Stimulated activated naive B cell treated with anti-CD40 and anti-IgM and Interleukin-4, amounts not matched to agents 10 μg/mL and 1 μg/mL and 100 μg/mL, for 72 hours (primary cell): ENCODE measurements around the gene FBN2.
"Not testable (repeated sequence)": the region's sequence is repeated elsewhere in the genome, so short reads cannot be mapped to it uniquely, and the experiment has no call there.

Experiments
- ATAC-seq, 2 donors: fragments of 150-1000 bp; cut with Tn5 transposase; replicated peaks; 2 replicates each; pipeline ENCODE4 v1.10.0; 2021; ENCODE audit warnings: moderate library complexity in 1 of 2
- DNase-seq: peaks from one replicate; pipeline ENCODE4 v3.0.0; 2021
- H3K27ac Mint-ChIP-seq: one replicate; pipeline ENCODE4 v1.8.0; 2022; ENCODE audit warnings: mild to moderate bottlenecking, mixed read lengths
- H3K27me3 Mint-ChIP-seq, 2 donors: one replicate each; pipeline ENCODE4 v1.8.0; 2022; ENCODE audit warnings: mixed read lengths in 2 of 2
- H3K36me3 Mint-ChIP-seq, 2 donors: one replicate each; pipeline ENCODE4 v1.8.0; 2022; ENCODE audit warnings: mixed read lengths in 2 of 2, mild to moderate bottlenecking in 1 of 2
- H3K4me1 Mint-ChIP-seq, 2 donors: one replicate each; pipeline ENCODE4 v1.8.0; 2022; ENCODE audit warnings: mixed read lengths in 2 of 2, mild to moderate bottlenecking in 1 of 2
- H3K4me3 Mint-ChIP-seq, 2 donors: one replicate each; pipeline ENCODE4 v1.8.0; 2022; ENCODE audit warnings: mild to moderate bottlenecking in 2 of 2, mixed read lengths in 2 of 2, moderate library complexity in 1 of 2
- H3K9me3 Mint-ChIP-seq, 2 donors: one replicate each; pipeline ENCODE4 v1.8.0; 2022; ENCODE audit warnings: mixed read lengths in 2 of 2, mild to moderate bottlenecking in 1 of 2

Gene FBN2

GRCh38 chr5:128408622-128409021 is 129.4 kb downstream of the FBN2 start:
- no peaks in the 10 kb centered on the region for H3K36me3 Mint-ChIP-seq
- H3K4me1 Mint-ChIP-seq: no peaks in the 10 kb centered on the region
- no peak overlapping the region for H3K27ac Mint-ChIP-seq
- no peaks in the 10 kb centered on the region for H3K27me3 Mint-ChIP-seq
- no peak overlapping the region for H3K4me3 Mint-ChIP-seq
- ATAC-seq (no peak), DNase-seq (no peak)
- H3K9me3 Mint-ChIP-seq: peaks cover 2 to 4% of the 10 kb centered on the region in 2 donors

DNA sequence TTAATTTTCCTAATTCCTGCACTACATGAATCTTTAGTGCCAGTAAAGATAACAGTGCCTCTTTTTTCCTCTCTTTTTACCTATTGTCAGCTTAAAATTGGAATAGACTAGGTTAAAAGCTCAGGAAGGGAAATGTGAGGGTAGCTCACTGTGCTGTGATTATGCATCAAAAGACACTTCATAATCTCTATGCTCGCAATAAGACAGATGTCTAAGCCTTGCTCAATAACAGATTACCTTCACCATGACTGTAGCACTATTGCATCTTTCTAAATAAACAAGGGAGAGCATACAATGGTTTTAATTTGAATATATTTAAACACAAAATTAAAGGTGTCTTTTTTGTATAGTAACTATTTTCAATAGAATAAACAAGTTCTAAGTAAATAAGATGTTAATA is 130.1 kb downstream of the FBN2 start:
- Mint-ChIP-seq H3K36me3 (no peaks in the 10 kb centered on the region), H3K4me3 (no peak overlapping the region), H3K27me3 (no peaks in the 10 kb centered on the region), H3K27ac (no peak overlapping the region), H3K9me3 (peaks cover under 1 to 2% of the 10 kb centered on the region in 2 donors), H3K4me1 (no peaks in the 10 kb centered on the region)
- DNase-seq (no peak), ATAC-seq (no peak)

DNA sequence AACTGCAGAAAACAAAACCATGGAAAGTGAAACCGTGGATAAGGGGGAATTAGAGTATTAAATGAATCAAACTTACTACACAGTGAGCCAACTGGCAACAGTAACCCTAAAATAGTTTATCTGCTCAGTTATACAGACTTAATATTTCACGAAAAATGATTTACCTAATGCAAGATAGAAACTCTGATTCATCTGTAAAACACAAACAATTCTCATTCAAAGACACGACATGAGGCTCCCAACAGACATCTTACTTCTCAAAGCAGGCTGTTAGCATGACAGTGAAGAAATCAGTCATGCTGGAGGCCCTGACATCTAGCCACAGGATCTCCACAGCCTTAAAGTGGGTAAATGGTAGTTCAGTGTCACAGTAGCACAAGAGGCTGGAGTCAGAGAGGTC is 131.2 kb downstream of the FBN2 start:
- no peak for ATAC-seq
- no peaks in the 10 kb centered on the region for H3K4me1 Mint-ChIP-seq
- peaks cover 0 to 2% of the 10 kb centered on the region in 2 donors for H3K9me3 Mint-ChIP-seq
- H3K36me3 Mint-ChIP-seq: no peaks in the 10 kb centered on the region
- H3K27me3 Mint-ChIP-seq: no peaks in the 10 kb centered on the region
- no peak overlapping the region for H3K27ac Mint-ChIP-seq
- DNase-seq: no peak
- H3K4me3 Mint-ChIP-seq: no peak overlapping the region

DNA sequence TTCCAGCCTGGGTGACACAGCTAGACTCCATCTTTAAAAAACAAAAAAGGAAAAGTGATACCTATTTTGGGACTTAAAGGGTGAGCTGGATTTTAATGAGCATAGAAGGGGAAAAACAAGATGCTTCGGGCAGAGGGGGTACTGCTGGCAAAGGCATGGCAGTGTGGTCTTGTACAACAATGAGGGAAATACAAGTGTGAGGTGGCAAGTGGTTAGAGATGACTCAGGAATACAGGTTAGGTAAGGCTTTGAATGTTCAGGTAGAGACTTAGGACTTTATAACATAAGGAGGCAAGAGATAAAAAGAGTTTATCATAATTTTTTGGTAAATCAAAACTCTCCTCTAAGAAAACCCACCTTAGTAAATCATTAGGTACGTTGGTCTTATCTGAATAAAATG is 132.9 kb downstream of the FBN2 start:
- H3K4me1 Mint-ChIP-seq: no peaks in the 10 kb centered on the region

GRCh38 chr5:128403333-128403732 is 134.7 kb downstream of the FBN2 start:
- Mint-ChIP-seq H3K4me1 (no peaks in the 10 kb centered on the region), H3K9me3 (peaks cover 3 to 4% of the 10 kb centered on the region in 2 donors), H3K4me3 (no peak overlapping the region), H3K36me3 (no peaks in the 10 kb centered on the region), H3K27me3 (no peaks in the 10 kb centered on the region), H3K27ac (no peak overlapping the region)
- DNase-seq (no peak), ATAC-seq (no peak)

More for the DNA sequence above, 132.9 kb downstream of the FBN2 start:
- Mint-ChIP-seq H3K36me3 (no peaks in the 10 kb centered on the region), H3K9me3 (peaks cover 1 to 4% of the 10 kb centered on the region in 2 donors), H3K27me3 (no peaks in the 10 kb centered on the region), H3K27ac (no peak overlapping the region), H3K4me3 (no peak overlapping the region)
- DNase-seq: no peak
- ATAC-seq: no peak

- Mint-ChIP-seq H3K9me3 (peaks cover 3 to 4% of the 10 kb centered on the region in 2 donors), H3K27ac (no peak overlapping the region), H3K36me3 (no peaks in the 10 kb centered on the region), H3K4me1 (no peaks in the 10 kb centered on the region), H3K4me3 (no peak overlapping the region), H3K27me3 (no peaks in the 10 kb centered on the region)
- DNase-seq (no peak), ATAC-seq (no peak)
Observed at GRCh38 chr5:128402506-128402905, 135.5 kb downstream of the FBN2 start.

GRCh38 chr5:128400766-128401165 is 137.3 kb downstream of the FBN2 start:
- ATAC-seq, DNase-seq, H3K27me3 Mint-ChIP-seq, H3K36me3 Mint-ChIP-seq, H3K9me3 Mint-ChIP-seq, H3K27ac Mint-ChIP-seq, H3K4me1 Mint-ChIP-seq, H3K4me3 Mint-ChIP-seq: not testable (repeated sequence)

DNA sequence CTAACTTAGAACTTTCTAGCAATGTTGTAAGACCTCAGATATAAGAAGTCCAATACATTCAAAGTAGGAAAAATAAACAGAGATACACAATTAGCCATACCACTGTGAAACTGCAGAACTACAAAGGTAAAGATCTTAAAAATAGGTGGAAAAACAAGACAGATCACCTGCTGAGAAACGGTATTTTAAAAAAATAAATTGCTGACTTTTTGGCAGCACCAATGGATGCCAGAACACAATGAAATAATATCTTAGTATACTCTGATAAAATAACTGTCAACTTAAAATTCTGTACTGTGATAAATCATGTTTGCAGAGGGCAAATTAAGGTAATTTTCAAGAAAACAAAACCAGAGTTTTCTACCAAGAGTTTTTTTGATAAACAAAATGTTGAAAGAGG is 138.9 kb downstream of the FBN2 start:
- Mint-ChIP-seq H3K4me1 (no peaks in the 10 kb centered on the region), H3K27ac (no peak overlapping the region), H3K27me3 (no peaks in the 10 kb centered on the region), H3K4me3 (no peak overlapping the region), H3K9me3 (peaks cover 3 to 4% of the 10 kb centered on the region in 2 donors), H3K36me3 (no peaks in the 10 kb centered on the region)
- no peak for ATAC-seq
- no peak for DNase-seq

- no peaks in the 10 kb centered on the region for H3K27me3 Mint-ChIP-seq
Observed at GRCh38 chr5:128397876-128398275, 140.2 kb downstream of the FBN2 start.

GRCh38 chr5:128395073-128395472 is 143.0 kb downstream of the FBN2 start:
- H3K27me3 Mint-ChIP-seq: no peaks in the 10 kb centered on the region
- H3K9me3 Mint-ChIP-seq: peaks cover 0 to 2% of the 10 kb centered on the region in 2 donors
- no peak for DNase-seq
- no peak overlapping the region for H3K27ac Mint-ChIP-seq
- no peak overlapping the region for H3K4me3 Mint-ChIP-seq
- no peak for ATAC-seq
- H3K4me1 Mint-ChIP-seq: no peaks in the 10 kb centered on the region
- H3K36me3 Mint-ChIP-seq: no peaks in the 10 kb centered on the region

More at GRCh38 chr5:128397876-128398275, 140.2 kb downstream of the FBN2 start:
- H3K27ac Mint-ChIP-seq: no peak overlapping the region
- DNase-seq: no peak
- no peak for ATAC-seq
- H3K4me1 Mint-ChIP-seq: no peaks in the 10 kb centered on the region
- H3K4me3 Mint-ChIP-seq: no peak overlapping the region
- no peaks in the 10 kb centered on the region for H3K36me3 Mint-ChIP-seq
- peaks cover 3 to 4% of the 10 kb centered on the region in 2 donors for H3K9me3 Mint-ChIP-seq

DNA sequence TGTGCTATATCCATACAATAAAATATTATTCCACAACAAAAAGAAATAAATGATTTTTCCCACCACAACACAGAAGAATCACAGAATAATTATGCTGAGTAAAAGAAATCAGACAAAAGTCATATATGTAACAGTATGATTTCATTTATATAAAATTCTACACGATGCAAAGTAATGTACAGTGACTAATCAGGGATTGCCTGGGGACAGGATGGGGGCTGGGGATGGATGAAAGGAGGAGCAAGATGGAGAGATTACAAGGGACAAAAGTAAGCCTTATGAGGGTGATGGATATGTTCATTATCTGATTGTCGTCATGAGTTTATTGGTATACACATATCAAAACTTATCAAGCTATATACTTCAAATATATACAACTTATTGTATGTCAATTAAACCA is 154.0 kb downstream of the FBN2 start:
- H3K4me1 Mint-ChIP-seq: no peaks in the 10 kb centered on the region
- no peak for ATAC-seq
- no peaks in the 10 kb centered on the region for H3K27me3 Mint-ChIP-seq
- no peak overlapping the region for H3K4me3 Mint-ChIP-seq
- no peak for DNase-seq
- no peaks in the 10 kb centered on the region for H3K36me3 Mint-ChIP-seq
- H3K9me3 Mint-ChIP-seq: peaks cover 0 to 4% of the 10 kb centered on the region in 2 donors
- H3K27ac Mint-ChIP-seq: no peak overlapping the region

- no peak overlapping the region for H3K4me3 Mint-ChIP-seq
Observed at GRCh38 chr5:128380337-128380736, 157.7 kb downstream of the FBN2 start.

DNA sequence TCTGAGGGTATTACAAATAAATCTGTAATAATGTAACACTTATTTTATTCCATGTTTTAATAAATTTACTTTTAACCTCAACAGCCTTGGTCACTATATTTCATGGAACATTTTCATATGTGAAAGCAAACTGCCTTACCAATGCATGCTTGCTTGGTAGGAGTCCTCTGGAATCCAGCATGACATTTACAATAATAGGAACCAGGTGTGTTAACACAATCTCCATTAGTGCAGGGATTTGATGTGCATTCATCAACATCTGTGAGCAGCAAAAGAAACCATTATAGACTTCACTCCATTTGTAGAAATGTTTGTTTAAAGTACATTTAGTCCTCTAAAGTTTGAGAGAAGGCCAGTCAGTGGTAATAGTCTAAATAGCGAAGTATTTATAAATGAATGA is 159.4 kb downstream of the FBN2 start:
- no peak for ATAC-seq
- Mint-ChIP-seq H3K36me3 (no peaks in the 10 kb centered on the region), H3K4me1 (no peaks in the 10 kb centered on the region), H3K4me3 (no peak overlapping the region), H3K27me3 (no peaks in the 10 kb centered on the region), H3K27ac (no peak overlapping the region), H3K9me3 (no peaks in the 10 kb centered on the region)
- DNase-seq: no peak

More at GRCh38 chr5:128380337-128380736, 157.7 kb downstream of the FBN2 start:
- Mint-ChIP-seq H3K4me1 (no peaks in the 10 kb centered on the region), H3K9me3 (no peaks in the 10 kb centered on the region), H3K27me3 (no peaks in the 10 kb centered on the region), H3K36me3 (no peaks in the 10 kb centered on the region), H3K27ac (no peak overlapping the region)
- ATAC-seq: no peak
- DNase-seq: no peak

DNA sequence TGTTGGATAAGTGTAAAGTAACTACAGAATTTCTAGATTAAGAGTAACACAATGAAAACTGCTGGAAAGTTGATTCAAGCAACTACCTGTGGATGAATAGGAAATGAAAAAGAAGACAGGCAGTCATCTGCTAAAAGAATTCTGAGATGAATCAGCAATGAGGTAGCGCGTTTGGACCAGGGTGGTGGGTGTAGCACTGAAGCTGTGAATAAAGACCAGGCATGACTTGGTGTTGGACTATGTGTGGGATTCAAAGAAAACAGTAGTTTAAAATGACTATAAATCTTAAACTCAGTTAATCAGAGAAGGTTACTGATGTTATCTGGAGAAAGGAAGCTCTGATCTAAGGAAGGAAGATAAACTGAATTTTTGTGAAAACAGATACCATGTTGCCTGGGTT is 159.8 kb downstream of the FBN2 start:
- Mint-ChIP-seq H3K4me3 (no peak overlapping the region), H3K9me3 (no peaks in the 10 kb centered on the region), H3K4me1 (no peaks in the 10 kb centered on the region), H3K36me3 (no peaks in the 10 kb centered on the region), H3K27ac (no peak overlapping the region), H3K27me3 (no peaks in the 10 kb centered on the region)
- ATAC-seq: no peak
- no peak for DNase-seq

- no peak overlapping the region for H3K27ac Mint-ChIP-seq
- H3K4me3 Mint-ChIP-seq: no peak overlapping the region
- no peaks in the 10 kb centered on the region for H3K4me1 Mint-ChIP-seq
- H3K36me3 Mint-ChIP-seq: no peaks in the 10 kb centered on the region
- H3K27me3 Mint-ChIP-seq: no peaks in the 10 kb centered on the region
- no peak for DNase-seq
- no peaks in the 10 kb centered on the region for H3K9me3 Mint-ChIP-seq
- ATAC-seq: no peak
Observed at GRCh38 chr5:128376577-128376976, 161.5 kb downstream of the FBN2 start.

DNA sequence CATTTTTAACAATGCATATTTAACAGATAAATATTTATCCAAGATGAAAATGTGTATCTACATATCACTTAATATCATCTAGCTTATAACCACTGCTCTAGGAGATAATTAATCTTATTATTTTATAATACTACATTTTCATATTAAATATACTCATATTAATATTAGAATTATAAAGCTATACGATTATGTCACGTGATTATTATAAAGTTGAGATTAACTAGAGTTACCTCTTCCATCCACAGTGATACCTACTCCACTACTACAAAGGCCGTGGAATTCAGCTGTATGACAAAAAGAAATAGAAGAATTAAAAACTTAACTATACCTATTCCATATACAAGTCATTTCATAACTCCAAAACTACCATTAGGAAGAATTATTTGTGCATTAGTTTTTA is 171.9 kb downstream of the FBN2 start:
- no peaks in the 10 kb centered on the region for H3K4me1 Mint-ChIP-seq
- ATAC-seq: no peak
- H3K9me3 Mint-ChIP-seq: no peaks in the 10 kb centered on the region
- H3K36me3 Mint-ChIP-seq: no peaks in the 10 kb centered on the region
- no peak overlapping the region for H3K4me3 Mint-ChIP-seq
- no peak for DNase-seq
- no peak overlapping the region for H3K27ac Mint-ChIP-seq
- H3K27me3 Mint-ChIP-seq: no peaks in the 10 kb centered on the region
